Glutamatergic neuron (in vitro differentiated cells): ENCODE data around the gene PPFIBP2. TPM values are rescaled to one million over a fixed set of nuclear protein-coding genes. Genes with fewer than 3 reads are reported as not detected.

Experiments
- DNase-seq: peaks from one replicate; pipeline ENCODE4 v3.0.0; 2022
- H3K27ac Mint-ChIP-seq: one replicate; pipeline ENCODE4 v1.8.0; 2020; ENCODE audit warnings: mild to moderate bottlenecking, mixed read lengths, inconsistent platforms; ENCODE audit not compliant: unreplicated experiment
- H3K27me3 Mint-ChIP-seq: one replicate; pipeline ENCODE4 v1.8.0; 2020; ENCODE audit warnings: mild to moderate bottlenecking, moderate library complexity, mixed read lengths, inconsistent platforms; ENCODE audit not compliant: unreplicated experiment
- H3K36me3 Mint-ChIP-seq: one replicate; pipeline ENCODE4 v1.8.0; 2020; ENCODE audit warnings: mild to moderate bottlenecking, mixed read lengths, inconsistent platforms; ENCODE audit not compliant: unreplicated experiment
- H3K4me1 Mint-ChIP-seq: one replicate; pipeline ENCODE4 v1.8.0; 2020; ENCODE audit warnings: mild to moderate bottlenecking, low read depth, mixed read lengths, inconsistent platforms; ENCODE audit not compliant: unreplicated experiment
- H3K4me3 Mint-ChIP-seq: one replicate; pipeline ENCODE4 v1.8.0; 2020; ENCODE audit warnings: mild to moderate bottlenecking, mixed read lengths, inconsistent platforms; ENCODE audit not compliant: unreplicated experiment
- H3K9me3 Mint-ChIP-seq: one replicate; pipeline ENCODE4 v1.8.0; 2020; ENCODE audit warnings: mild to moderate bottlenecking, moderate library complexity, mixed read lengths, inconsistent platforms; ENCODE audit not compliant: unreplicated experiment
- CTCF ChIP-seq: fragments of 200-600 bp; sonication (generic); IDR thresholded peaks from one replicate; pipeline ENCODE4 v1.5.0; 2021; ENCODE audit not compliant: partially characterized antibody, unreplicated experiment
- total RNA-seq: library from RNA; stranded (reverse); fragmentation: NEBNext Ultra II Directional; extraction: Animal tissue kit (Norgen Biotek cat#: 25700); gene quantifications from one replicate; pipeline ENCODE4 v1.2.1, GENCODE V29; 2021; ENCODE audit not compliant: unreplicated experiment

The PPFIBP2 gene
- total RNA-seq, 1 donor from 2014 or later: 1.5 TPM

- no peak overlapping the region for H3K27ac Mint-ChIP-seq
- peaks cover 4% of the 10 kb centered on the region for H3K9me3 Mint-ChIP-seq
- H3K27me3 Mint-ChIP-seq: peaks cover 2% of the 10 kb centered on the region
- no peak for DNase-seq
- peaks cover 28% of the 10 kb centered on the region for H3K4me1 Mint-ChIP-seq
- no peaks in the 10 kb centered on the region for H3K36me3 Mint-ChIP-seq
- TF ChIP-seq CTCF: no peak
- no peak overlapping the region for H3K4me3 Mint-ChIP-seq
Observed at GRCh38 chr11:7575841-7576725, 62.3 kb downstream of the PPFIBP2 start.

- TF ChIP-seq CTCF: no peak
- Mint-ChIP-seq H3K36me3 (no peaks in the 10 kb centered on the region), H3K9me3 (peaks cover 4% of the 10 kb centered on the region), H3K27me3 (peaks cover 2% of the 10 kb centered on the region), H3K27ac (peak overlapping the region; percentile 56), H3K4me1 (peaks cover 23% of the 10 kb centered on the region), H3K4me3 (peak overlapping the region; percentile 47)
- DNase-seq: no peak
Observed at GRCh38 chr11:7576726-7577290, 63.0 kb downstream of the PPFIBP2 start.

GRCh38 chr11:7577291-7578190 is 63.7 kb downstream of the PPFIBP2 start:
- H3K4me1 Mint-ChIP-seq: peaks cover 17% of the 10 kb centered on the region
- H3K9me3 Mint-ChIP-seq: peaks cover 4% of the 10 kb centered on the region
- no peaks in the 10 kb centered on the region for H3K36me3 Mint-ChIP-seq
- no peak for TF ChIP-seq CTCF
- peaks cover 2% of the 10 kb centered on the region for H3K27me3 Mint-ChIP-seq
- H3K4me3 Mint-ChIP-seq: peak overlapping the region; percentile 47
- H3K27ac Mint-ChIP-seq: peak overlapping the region; percentile 56
- no peak for DNase-seq

- Mint-ChIP-seq H3K27me3 (peaks cover 2% of the 10 kb centered on the region), H3K9me3 (peaks cover 4% of the 10 kb centered on the region), H3K36me3 (no peaks in the 10 kb centered on the region), H3K4me1 (peaks cover 17% of the 10 kb centered on the region), H3K4me3 (no peak overlapping the region), H3K27ac (no peak overlapping the region)
- TF ChIP-seq CTCF: no peak
- DNase-seq: no peak
Observed at GRCh38 chr11:7578276-7578955, 64.6 kb downstream of the PPFIBP2 start.
